GM12801 (cell line): Measurements from ENCODE around the gene ALPI.

Experiments
- CTCF ChIP-seq: IDR thresholded peaks from one replicate; pipeline ENCODE4 v1.5.1; 2011; ENCODE audit warnings: control low read depth; ENCODE audit not compliant: insufficient read length; ENCODE audit errors: extremely low read depth

Gene ALPI

DNA sequence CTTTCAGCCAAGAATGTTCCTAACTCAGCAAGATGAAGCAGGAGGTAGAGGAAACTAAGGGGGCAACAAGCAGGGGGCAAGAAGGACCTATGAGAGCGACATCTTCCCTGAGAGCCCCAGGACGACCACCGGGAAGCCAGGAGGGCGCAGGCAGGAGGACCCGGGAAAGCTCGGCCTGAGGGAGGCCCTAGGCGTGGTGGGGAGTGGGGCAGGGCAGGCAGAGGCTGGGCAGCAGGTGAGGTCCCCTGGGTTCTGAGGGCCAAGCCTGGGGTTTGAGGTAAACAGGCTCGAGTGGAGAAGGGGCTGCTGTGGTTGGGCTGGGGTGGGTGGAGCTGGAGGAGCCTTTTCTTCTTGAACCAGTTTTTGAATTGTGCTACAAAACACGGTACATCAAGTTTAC, 1.3 kb upstream of the ALPI start:
- no peak for TF ChIP-seq CTCF

DNA sequence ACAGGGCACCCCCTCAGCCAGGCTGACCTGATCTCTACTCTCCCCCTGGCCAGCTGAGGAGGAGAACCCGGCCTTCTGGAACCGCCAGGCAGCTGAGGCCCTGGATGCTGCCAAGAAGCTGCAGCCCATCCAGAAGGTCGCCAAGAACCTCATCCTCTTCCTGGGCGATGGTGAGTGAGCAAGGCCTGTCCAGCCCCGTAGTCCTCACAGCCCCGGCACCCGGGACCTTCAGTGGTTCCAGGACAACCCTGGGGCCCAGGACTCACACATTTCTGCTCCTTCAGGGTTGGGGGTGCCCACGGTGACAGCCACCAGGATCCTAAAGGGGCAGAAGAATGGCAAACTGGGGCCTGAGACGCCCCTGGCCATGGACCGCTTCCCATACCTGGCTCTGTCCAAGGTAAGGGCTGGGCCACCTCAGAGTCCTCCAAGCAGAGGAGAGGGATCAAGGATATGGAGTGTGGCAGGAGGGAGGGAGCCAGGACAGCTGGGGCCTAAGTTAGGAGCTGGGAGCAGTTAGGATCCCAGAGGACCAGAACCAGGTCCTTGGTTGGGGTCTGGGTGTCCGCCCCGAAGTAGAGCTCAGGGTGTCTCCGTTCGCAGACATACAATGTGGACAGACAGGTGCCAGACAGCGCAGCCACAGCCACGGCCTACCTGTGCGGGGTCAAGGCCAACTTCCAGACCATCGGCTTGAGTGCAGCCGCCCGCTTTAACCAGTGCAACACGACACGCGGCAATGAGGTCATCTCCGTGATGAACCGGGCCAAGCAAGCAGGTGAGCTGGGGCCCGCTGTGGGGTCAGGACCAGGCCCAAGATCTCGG, 555 bp downstream of the ALPI start:
- no peak for TF ChIP-seq CTCF

DNA sequence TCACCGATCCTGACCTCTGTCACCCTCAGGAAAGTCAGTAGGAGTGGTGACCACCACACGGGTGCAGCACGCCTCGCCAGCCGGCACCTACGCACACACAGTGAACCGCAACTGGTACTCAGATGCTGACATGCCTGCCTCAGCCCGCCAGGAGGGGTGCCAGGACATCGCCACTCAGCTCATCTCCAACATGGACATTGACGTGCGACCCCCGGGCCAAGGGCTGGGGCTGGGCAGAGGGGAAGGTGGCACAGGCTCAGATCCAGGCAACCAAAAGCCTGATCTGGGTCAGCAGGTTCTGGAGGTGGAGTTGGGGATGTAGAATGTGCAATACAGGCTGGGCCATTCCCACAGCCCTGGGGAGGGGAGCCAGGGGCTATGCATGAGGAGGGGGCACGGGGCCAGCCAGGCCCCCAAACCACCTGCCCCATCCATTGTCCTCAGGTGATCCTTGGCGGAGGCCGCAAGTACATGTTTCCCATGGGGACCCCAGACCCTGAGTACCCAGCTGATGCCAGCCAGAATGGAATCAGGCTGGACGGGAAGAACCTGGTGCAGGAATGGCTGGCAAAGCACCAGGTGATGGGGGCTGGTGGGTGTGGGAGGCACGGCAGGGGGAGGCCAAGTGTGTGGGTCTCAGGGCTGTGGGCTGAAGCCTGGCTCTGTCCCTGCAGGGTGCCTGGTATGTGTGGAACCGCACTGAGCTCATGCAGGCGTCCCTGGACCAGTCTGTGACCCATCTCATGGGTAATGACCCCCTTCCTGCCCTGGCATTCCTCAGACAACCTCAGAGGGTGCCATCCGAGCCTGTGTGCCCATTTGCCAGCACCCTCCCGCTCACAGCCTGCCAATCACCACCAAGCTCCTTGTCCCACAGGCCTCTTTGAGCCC, 1.4 kb downstream of the ALPI start:
- TF ChIP-seq CTCF, result no peak

- no peak for TF ChIP-seq CTCF
Observed at GRCh38 chr2:232458051-232458660, 2.2 kb downstream of the ALPI start.

GRCh38 chr2:232458661-232459418, 2.9 kb downstream of the ALPI start:
- TF ChIP-seq CTCF, result no peak

DNA sequence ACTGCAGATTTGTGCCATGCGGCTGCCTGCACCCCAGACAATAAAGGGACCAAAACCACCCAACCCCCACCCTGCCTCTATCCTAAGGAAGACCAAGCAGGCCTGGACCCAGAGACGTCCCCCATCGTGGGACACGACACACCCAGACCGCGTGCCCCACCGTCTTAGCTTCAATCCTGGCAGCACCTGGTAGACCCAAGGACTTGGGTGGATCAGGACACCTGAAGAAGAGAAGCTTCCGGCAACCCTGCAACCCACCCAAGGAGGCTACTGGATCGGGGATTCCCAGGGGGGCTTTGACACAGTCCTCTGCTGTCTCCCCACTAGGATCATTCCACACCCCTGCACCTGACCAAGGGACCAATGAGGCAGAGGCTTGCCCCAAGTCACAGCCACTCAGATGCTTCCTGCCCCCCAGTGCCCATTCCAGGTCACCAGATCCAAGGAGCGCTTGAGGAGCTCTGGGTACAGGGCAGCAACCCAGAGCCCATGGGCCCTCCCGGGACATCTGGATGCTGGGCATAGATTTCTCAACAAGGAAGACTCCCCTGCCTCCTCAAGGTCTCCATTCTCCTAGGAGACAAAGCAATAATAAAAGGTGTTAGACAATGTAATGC, 3.6 kb downstream of the ALPI start:
- TF ChIP-seq CTCF, result no peak

GRCh38 chr2:232460171-232460570, 4.2 kb downstream of the ALPI start:
- no peak for TF ChIP-seq CTCF
